Loucy (cell line): ENCODE data around the gene ACER3.

Experiments
- H2AFZ ChIP-seq: fragments of 200-600 bp; sonication (generic); 2 replicates; pipeline ENCODE4 v1.6.0; 2016; ENCODE audit warnings: antibody characterized with exemption, mild to moderate bottlenecking, low read length, moderate library complexity
- H3F3A ChIP-seq: fragments of 200-600 bp; 2 replicates; pipeline ENCODE4 v1.6.0; 2016; ENCODE audit warnings: antibody characterized with exemption, low read depth, mild to moderate bottlenecking
- H3K27me3 ChIP-seq: fragments of 200-600 bp; sonication (generic); 2 replicates; pipeline ENCODE4 v1.6.1; 2014; ENCODE audit warnings: low read length, mild to moderate bottlenecking; ENCODE audit not compliant: insufficient read depth, poor library complexity, severe bottlenecking
- H3K36me3 ChIP-seq: fragments of 200-600 bp; sonication (generic); 2 replicates; pipeline ENCODE4 v1.6.1; 2016; ENCODE audit warnings: low read length; ENCODE audit not compliant: insufficient read depth
- H3K4me1 ChIP-seq: fragments of 200-600 bp; sonication (generic); 2 replicates; pipeline ENCODE4 v1.5.1; 2014; ENCODE audit warnings: low read length, mild to moderate bottlenecking; ENCODE audit not compliant: insufficient read depth, poor library complexity, severe bottlenecking
- H3K4me2 ChIP-seq: fragments of 200-600 bp; sonication (generic); 2 replicates; pipeline ENCODE4 v1.6.0; 2014; ENCODE audit warnings: antibody characterized with exemption, low read length, low read depth, mild to moderate bottlenecking; ENCODE audit not compliant: poor library complexity, severe bottlenecking
- H3K4me3 ChIP-seq: fragments of 200-600 bp; sonication (generic); 2 replicates; pipeline ENCODE4 v1.5.1; 2014; ENCODE audit warnings: low read length, mild to moderate bottlenecking, mixed read lengths; ENCODE audit not compliant: poor library complexity, severe bottlenecking
- H3K79me2 ChIP-seq: fragments of 200-600 bp; sonication (generic); 2 replicates; pipeline ENCODE4 v1.6.1; 2014; ENCODE audit warnings: low read length; ENCODE audit not compliant: insufficient read depth
- H3K9ac ChIP-seq: fragments of 200-600 bp; sonication (generic); 2 replicates; pipeline ENCODE4 v1.6.0; 2014; ENCODE audit warnings: mild to moderate bottlenecking, low read depth, low read length, moderate library complexity; ENCODE audit not compliant: poor library complexity, severe bottlenecking
- H3K9me2 ChIP-seq: fragments of 200-600 bp; sonication (generic); replicated peaks from 2 replicates; pipeline ENCODE4 v1.6.1; 2016; ENCODE audit warnings: low read depth, low read length, mixed read lengths
- H3K9me3 ChIP-seq: fragments of 200-600 bp; sonication (generic); 2 replicates; pipeline ENCODE4 v1.6.1; 2014; ENCODE audit warnings: mild to moderate bottlenecking, antibody characterized with exemption, low read length, low read depth; ENCODE audit not compliant: insufficient read depth
- H4K20me1 ChIP-seq: fragments of 200-600 bp; sonication (generic); 2 replicates; pipeline ENCODE4 v1.6.0; 2014; ENCODE audit warnings: antibody characterized with exemption, low read length, mild to moderate bottlenecking; ENCODE audit not compliant: insufficient read depth, poor library complexity, severe bottlenecking
- EZH2phosphoT487 ChIP-seq: fragments of 200-600 bp; IDR thresholded peaks from 2 replicates; pipeline ENCODE4 v1.6.1; 2018; ENCODE audit warnings: antibody characterized with exemption, mild to moderate bottlenecking, moderate library complexity, borderline replicate concordance
- TF ChIP-seq, protein P1 (sequence below): fragments of 200-600 bp; sonication (generic); conservative IDR thresholded peaks from 2 replicates; pipeline ENCODE4 v1.5.1; 2014; ENCODE audit warnings: mild to moderate bottlenecking, antibody characterized with exemption, low read length

ACER3 gene

DNA sequence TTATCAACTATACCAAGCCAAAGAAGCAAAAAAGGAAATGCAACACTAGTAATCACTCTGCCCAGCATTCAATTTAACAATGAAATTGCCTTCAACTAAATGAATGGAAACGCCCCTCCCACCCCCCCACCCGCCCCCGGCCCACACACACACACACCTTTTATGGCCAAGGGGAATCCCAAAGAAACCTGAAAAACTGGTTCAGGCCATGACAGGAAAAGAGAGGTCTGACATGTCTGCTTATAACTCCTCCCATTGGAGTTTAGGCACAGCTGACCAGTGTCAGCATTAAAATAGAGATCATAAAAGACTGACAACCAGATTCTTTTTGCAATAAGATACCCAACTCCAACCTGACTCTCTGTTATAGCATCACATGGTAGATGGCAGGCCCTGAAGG lies 42.6 kb downstream of the ACER3 start:
- Histone ChIP-seq H3K4me3 (no peak overlapping the region), H4K20me1 (no peaks in the 10 kb centered on the region), H3K27me3 (no peaks in the 10 kb centered on the region), H3K9me2 (no peaks in the 10 kb centered on the region), H3K9ac (no peak overlapping the region), H3K36me3 (no peaks in the 10 kb centered on the region), H3K4me1 (peaks cover 13% of the 10 kb centered on the region), H3K79me2 (no peaks in the 10 kb centered on the region), H3K9me3 (no peaks in the 10 kb centered on the region), H2AFZ (no peak overlapping the region), H3K4me2 (no peak overlapping the region), H3F3A (no peaks in the 10 kb centered on the region)
- TF ChIP-seq EZH2phosphoT487 = no peak
- TF ChIP-seq, protein P1, sequence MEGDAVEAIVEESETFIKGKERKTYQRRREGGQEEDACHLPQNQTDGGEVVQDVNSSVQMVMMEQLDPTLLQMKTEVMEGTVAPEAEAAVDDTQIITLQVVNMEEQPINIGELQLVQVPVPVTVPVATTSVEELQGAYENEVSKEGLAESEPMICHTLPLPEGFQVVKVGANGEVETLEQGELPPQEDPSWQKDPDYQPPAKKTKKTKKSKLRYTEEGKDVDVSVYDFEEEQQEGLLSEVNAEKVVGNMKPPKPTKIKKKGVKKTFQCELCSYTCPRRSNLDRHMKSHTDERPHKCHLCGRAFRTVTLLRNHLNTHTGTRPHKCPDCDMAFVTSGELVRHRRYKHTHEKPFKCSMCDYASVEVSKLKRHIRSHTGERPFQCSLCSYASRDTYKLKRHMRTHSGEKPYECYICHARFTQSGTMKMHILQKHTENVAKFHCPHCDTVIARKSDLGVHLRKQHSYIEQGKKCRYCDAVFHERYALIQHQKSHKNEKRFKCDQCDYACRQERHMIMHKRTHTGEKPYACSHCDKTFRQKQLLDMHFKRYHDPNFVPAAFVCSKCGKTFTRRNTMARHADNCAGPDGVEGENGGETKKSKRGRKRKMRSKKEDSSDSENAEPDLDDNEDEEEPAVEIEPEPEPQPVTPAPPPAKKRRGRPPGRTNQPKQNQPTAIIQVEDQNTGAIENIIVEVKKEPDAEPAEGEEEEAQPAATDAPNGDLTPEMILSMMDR = no peak

DNA sequence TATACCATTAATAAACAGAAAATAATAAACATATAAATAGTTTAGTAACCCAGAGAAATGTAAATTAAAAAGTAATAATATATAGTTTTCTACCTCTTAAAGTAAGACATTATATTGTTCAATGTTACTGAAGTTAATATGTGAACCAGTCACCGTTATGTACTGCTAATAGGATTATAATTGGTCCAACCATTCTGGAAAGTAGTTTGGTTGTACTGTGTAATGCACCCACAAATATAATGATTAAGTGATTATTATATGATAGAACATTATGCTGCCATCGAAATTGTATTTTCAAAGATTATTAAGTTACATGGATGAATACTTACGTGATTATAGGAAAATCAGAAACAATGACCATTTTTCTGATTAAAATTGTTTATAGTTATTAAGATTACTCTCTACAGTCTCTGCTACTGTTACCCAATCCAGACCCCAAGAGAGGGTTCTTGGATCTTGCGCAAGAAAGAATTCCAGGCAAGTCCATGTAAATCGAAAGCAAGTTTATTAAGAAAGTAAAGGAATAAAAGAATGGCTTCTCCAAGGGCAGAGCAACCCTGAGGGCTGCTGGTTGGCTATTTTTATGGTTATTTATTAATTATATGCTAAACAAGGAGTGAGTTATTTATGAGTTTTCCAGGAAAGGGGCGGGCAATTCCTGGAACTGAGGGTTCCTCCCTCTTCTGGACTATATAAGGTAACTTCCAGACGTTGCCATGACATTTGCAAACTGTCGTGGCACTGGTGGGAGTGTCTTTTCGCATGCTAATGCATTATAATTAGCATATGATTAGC lies 50.1 kb downstream of the ACER3 start:
- H2AFZ ChIP-seq = no peak overlapping the region

DNA sequence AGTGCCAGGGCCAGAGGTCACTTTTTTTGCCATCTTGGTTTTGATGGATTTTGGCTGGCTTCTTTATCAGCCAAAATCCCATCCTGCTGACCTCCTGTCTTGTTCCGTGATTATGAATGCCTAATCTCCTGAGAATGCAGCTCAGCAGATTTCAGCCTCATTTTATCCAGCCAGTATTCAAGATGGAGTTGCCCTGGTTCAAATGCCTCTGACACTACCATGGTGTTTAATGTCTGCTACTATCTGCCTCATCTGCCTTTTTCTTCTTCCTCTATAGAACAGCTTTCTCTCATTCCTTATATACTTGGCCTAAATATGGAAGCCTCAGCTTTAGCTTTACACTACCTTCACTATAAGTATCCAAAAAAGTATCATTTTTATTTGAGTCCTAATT lies 50.7 kb downstream of the ACER3 start:
- Histone ChIP-seq H3K9me2 (no peaks in the 10 kb centered on the region), H2AFZ (no peak overlapping the region), H3K9me3 (no peaks in the 10 kb centered on the region), H3K4me2 (no peak overlapping the region), H3K79me2 (no peaks in the 10 kb centered on the region), H3F3A (no peaks in the 10 kb centered on the region), H3K4me3 (no peak overlapping the region), H3K9ac (no peak overlapping the region), H3K4me1 (no peaks in the 10 kb centered on the region), H3K36me3 (no peaks in the 10 kb centered on the region), H3K27me3 (no peaks in the 10 kb centered on the region), H4K20me1 (no peaks in the 10 kb centered on the region)
- no peak for TF ChIP-seq EZH2phosphoT487
- TF ChIP-seq, protein P1 = no peak

More for the DNA sequence above, 50.1 kb downstream of the ACER3 start:
- no peaks in the 10 kb centered on the region for H4K20me1 ChIP-seq
- H3K4me3 ChIP-seq = no peak overlapping the region
- no peaks in the 10 kb centered on the region for H3F3A ChIP-seq
- H3K4me2 ChIP-seq = no peak overlapping the region
- no peak for TF ChIP-seq EZH2phosphoT487
- TF ChIP-seq, protein P1 = no peak
- no peaks in the 10 kb centered on the region for H3K4me1 ChIP-seq
- H3K9me3 ChIP-seq = no peaks in the 10 kb centered on the region
- H3K9ac ChIP-seq = no peak overlapping the region
- no peaks in the 10 kb centered on the region for H3K27me3 ChIP-seq
- H3K79me2 ChIP-seq = no peaks in the 10 kb centered on the region
- H3K36me3 ChIP-seq = no peaks in the 10 kb centered on the region
- H3K9me2 ChIP-seq = no peaks in the 10 kb centered on the region
